Activated CD8-positive, alpha-beta memory T cell treated with anti-CD3 and anti-CD28 coated beads, Interleukin-2, amount 50 U/mL, for 24 hours (primary cell): ENCODE data around the gene ANKRD24.
"Not testable (repeated sequence)": the region's sequence is repeated elsewhere in the genome, so short reads cannot be mapped to it uniquely, and the experiment has no call there.

ENCODE experiments used
- DNase-seq: peaks from one replicate; pipeline ENCODE4 v3.0.0-alpha.2; 2020; ENCODE audit errors: extremely low read depth

ANKRD24 gene

DNA sequence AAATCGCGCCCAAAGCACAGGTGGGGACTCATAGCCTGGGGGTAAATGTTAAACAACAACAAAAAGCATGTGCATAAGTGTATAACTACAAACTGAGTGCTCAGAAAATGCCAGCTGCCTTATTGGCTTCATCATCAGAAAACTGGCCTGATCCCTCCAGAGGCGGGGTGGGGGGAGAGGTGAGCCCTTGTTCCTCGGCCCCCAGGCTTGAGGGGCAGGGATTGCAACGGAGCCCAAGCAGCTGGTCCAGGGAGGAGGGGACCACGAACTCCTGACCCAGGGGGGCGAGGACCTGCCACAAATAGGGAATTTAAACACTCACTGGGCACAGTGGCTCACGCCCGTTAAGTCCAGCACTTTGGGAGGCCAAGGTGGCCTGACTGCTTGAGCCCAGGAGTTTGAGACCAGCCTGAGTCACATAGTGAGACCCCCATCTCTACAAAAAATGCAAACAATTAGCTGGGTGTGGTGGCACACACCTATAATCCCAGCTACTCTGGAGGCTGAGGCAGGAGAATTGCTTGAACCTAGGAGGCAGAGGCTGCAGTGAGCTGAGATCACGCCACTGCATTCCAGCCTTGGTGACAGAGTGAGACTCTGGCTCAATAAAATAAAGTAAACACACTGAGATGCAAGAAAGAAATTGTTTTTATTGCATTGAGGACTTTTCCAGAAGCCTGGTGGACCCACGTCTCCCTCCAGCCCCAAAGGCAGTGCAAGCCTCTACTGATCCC is 8.8 kb upstream of the ANKRD24 start:
- no peak for DNase-seq

DNA sequence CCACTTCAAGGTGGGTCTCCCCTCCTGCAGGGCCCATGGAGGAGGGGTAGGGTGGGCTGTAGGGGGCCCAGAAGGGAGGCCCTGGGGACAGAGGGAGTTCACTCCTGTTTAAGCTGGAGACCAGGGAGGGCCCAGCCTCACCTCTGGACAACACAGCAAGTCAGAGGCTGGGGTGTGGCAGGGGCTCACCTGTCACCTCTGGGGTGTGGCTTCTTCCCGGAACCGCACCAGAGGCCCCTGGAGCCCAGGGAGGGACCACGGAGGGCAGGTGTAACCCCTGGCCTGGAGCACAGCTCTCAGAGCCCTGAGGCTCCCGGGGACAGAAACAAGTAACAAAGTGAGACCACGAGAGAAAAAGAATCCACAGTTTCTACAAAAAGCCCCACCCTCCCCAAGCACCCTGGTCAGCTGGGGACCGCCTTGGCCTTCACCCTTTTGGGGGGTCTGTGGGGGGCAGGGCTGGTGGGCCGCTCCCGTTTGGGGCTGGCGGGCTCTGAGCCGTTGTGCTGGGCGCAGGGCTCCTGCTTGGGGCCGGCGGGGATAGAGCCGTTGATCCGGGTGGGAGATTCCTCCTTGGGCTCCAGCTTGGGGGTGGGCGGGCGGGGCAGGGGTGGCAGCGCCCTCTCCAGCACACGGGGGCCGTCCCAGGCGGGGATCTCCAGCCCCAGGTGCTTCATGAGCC is 8.1 kb upstream of the ANKRD24 start:
- no peak for DNase-seq

GRCh38 chr19:4174895-4175668 is 7.4 kb upstream of the ANKRD24 start:
- no peak for DNase-seq

DNA sequence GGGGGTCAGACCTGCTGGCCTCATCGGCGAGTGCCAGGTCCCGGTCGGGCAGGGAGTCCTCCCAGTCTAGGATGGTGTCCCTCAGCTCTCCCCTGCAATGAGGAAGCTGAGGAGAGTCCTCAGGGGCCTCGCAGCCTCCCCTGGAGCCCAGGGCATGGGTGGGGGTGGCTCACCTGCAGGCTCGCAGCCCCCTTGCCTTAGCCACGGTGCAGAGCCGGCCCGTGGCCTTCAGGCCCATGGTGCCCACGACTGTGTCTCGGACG is 6.9 kb upstream of the ANKRD24 start:
- DNase-seq: no peak

- DNase-seq: no peak
These were observed 5.3 kb upstream of the ANKRD24 start for GRCh38 chr19:4177146-4177545.

GRCh38 chr19:4178990-4179389 is 3.5 kb upstream of the ANKRD24 start:
- no peak for DNase-seq

DNA sequence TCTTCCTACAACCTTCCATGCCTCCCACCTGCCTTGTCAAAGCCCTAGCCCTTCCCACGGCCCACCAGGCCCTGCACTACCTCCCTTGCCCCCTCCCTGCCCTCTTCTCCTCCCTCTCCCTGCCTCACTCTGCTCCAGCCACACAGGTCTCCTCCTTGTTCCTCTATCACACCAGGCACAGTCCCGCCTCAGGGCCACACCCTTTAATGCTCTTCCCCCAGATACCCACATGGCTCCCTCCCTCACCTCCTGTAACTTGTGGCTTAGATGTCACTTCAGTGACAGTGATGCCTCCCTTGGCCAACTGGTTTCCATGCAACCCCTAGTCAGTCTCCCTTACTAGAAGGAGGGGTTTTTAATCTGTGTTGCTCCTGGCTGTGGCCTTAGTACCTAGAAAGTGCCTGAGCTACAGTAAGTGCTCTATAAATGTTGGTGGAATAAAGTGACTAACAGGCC is 1.4 kb upstream of the ANKRD24 start:
- no peak for DNase-seq

- DNase-seq: no peak
These were observed 1.7 kb downstream of the ANKRD24 start for GRCh38 chr19:4183967-4184717.

DNA sequence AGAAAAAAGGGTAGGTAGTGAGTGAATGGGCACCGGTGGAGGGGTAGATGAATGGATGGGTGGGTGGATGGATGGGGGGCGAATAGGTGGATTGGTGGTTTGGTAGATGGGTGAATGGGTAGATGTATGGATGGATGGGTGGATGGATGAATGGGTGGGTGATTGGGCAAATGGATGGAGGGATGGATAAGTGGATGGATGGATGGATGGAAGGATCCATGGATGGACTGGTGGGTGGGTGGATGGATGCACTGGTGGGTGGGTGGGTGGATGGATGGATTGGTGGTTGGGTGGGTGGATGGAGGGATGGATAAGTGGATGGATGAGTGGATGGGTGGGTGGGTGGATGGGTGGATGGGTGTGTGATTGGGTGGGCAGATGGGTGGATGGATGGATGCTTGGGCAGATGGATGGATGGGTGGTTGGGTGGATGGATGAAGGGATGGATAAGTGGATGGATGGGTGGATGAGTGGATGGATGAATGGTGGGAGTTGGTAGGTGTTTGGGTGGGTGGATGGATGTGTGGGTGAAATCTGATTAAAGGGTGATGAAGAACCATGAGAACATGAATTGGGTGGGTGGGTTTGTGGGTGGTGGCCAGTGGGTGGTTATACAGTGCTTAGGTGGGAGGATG is 2.3 kb downstream of the ANKRD24 start:
- no peak for DNase-seq

DNA sequence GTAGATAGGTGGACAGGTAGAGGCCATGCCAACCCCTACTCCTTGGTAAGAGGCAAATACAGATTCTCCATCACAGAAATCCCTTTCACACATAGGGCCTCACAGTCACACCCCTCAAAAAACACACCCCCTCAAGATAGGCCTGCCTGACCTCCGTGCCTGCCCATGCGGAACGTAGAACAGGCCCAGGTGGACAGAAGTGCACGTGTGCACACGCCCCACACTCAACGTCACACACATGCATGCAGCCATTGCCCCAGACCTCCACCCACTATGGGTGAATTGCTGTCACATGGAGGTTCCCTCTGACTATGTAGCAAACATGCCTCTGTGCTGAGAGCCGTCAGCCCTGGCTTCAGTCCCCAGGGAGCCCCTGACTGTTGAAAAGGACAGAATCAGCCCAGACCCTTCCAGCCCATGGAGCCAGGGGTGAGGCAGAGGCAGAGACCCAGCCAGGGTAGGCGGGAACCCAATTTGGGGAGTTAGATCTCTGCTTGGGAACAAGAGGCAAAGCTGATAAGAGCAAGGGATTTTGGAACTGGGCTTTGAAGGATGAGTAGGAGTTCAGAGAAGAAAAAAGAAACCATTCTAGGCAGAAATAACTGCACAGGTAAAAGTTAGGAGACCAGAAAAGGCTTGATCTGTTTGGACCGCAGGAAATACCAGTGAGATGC is 3.1 kb downstream of the ANKRD24 start:
- DNase-seq: no peak

DNA sequence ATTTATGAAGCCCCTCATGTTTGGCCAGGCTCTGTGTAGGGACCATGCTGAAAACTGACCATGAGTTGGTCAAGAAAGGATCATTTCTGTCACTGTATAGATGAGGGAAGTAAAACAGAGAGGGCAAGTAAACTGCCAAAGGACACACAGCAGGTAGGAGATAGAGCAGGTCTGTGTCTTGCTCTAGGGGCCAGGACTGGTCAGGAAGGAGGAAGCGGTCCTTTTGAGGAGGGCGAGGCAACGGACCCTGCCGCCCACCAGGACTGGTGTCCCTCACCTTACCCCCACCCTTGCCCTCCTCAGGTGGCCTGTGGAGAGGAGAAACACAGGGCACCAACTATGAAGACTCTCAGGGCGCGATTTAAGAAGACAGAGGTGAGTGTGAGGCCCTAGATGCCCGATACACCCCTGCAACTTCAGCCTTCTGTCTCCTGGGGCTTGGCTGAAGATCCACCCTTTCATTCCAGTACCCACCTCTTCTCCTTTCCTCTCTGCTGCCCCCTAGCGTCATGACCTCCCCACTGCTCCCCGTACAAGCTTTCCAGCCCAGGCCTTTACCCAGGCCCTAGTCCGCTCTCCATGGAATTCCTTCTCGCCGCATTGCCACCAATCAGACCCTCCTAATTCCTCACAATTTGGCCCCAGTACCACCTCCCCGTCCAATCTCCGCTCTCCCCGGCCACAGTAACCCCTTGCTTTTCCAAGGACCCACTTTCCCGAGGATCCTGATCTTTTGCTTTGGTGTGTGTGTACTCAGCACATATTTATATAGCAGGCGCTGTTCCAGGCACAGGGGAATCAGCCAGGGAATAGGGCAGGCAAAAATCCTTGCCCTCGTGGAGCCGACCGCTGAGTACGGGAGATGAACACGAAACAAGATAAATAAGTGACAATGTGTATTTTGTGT is 3.9 kb downstream of the ANKRD24 start:
- peak; percentile 74 for DNase-seq

DNA sequence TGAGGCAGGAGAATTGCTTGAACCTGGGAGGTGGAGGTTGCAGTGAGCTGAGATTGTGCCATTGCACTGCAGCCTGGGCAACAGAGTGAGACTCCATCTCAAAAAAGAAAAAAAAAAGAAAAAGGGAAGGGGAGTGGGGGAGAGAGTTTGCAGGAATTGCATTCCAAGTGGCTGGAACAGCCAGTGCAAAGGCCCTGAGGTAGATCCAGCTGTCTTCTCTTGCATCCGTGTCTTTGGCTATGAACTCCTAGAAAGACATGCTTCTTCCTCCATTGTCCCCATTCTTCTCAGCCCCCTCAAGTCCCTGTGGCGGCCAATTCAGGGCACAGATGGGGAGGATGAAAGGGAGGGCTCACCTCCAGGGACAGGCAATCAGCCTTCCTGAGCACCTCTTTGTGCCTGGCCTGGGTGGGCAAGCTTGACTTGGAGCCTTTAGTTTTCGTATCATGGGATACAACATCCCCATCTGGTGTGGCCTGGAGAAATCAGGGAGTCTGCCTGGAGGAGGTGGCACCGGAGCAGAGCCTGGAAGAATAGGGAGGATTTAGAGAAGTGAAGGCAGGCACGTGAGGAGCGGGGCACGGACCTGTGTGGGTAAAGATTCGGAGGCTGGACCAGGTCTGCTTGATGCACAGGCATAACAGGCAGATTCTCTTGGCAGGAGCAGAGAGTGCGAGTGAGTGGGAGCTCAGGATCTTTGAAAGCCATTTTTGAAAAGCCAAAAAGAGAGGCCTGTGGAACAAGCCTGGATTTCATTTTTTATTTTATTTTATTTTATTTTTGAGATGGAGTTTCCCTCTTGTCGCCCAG is 5.0 kb downstream of the ANKRD24 start:
- no peak for DNase-seq

DNA sequence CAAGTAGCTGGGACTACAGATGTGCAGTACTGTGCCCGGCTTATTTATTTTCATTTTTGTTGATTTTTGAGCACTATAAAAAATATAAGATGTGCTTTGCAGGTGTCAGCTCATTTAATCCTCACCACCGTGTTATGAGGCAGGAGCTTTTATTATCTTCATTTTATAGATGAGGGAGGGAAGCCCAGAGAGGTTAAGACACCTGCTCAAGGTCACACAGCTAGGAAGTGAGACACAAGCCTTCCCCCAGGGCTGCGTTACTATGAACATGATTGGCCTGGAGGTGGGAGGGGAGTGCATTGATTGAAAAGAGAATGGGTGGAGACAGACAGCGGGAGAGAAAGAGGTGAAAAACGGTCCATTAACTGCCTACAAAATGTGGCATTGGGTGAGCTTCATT is 7.2 kb downstream of the ANKRD24 start:
- no peak for DNase-seq

- DNase-seq: not testable (repeated sequence)
These were observed 10.0 kb downstream of the ANKRD24 start for GRCh38 chr19:4192537-4192936.

GRCh38 chr19:4194353-4194752 is 11.9 kb downstream of the ANKRD24 start:
- DNase-seq: no peak

- DNase-seq: no peak
These were observed 13.5 kb downstream of the ANKRD24 start for GRCh38 chr19:4196009-4196408.

DNA sequence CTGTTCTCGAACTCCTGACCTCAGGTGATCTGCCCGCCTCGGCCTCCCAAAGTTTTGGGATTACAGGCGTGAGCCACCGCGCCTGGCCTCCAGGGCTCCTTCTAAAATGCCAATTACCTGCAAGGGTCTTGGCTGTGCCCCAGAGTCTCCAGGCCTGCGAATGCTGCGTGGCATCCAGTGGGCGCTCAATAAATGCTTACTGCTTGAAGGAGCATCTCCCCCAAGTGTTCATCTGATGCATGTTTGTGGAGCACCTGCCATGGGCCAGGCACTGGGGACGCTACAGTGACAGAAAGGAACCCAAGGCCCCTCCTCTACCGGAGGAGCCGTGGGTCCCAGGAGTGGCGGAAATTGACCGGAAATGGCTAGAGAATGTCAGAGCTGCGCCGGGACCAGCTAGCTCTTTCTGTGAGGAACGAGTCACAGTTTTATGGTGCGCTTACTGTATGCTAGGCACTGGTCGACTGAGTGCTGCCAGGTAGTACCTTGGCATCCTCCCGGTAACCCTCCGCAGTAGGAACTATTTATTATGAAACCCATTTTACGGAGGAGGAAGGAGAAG is 14.2 kb downstream of the ANKRD24 start:
- DNase-seq: no peak

DNA sequence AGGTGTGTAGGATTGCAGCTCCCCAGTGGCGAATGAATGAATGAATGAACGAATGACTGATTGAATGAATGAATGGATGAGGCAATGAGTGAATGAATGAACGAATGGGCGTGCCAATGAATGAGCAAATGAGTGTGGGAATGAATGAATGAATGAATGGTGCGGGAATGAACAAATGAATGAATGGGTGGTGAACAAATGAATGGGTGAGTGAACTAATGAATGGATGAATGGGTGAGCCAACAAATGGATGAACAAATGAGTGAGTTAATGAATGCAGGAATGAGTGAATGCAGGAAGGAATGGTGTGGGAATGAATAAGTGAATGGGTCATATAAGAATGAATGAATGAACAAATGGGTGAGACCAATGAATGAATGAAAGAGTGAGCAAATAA is 14.7 kb downstream of the ANKRD24 start:
- no peak for DNase-seq
